Effector CD4-positive, alpha-beta T cell (primary cell): ENCODE results near the gene TWF2.
A peak's percentile ranks its signal among the peaks of the same experiment; 100 is the strongest.
"Not testable (repeated sequence)": the region's sequence is repeated elsewhere in the genome, so short reads cannot be mapped to it uniquely, and the experiment has no call there.

Experiments
- DNase-seq: peaks from one replicate; pipeline ENCODE4 v3.0.0-alpha.2; 2020
- total RNA-seq: gene quantifications from one replicate; lab custom pipeline; 2026; lab: John Stamatoyannopoulos, UW

TWF2 gene
- 27.8 reads per million, percentile 54 among the genes with 10 or more reads in this experiment for total RNA-seq

- DNase-seq: peak; percentile 82
Observed at GRCh38 chr3:52238761-52239701, at the start of gene TWF2. TWF2 (minus strand) TSS chr3:52239158; CDS start chr3:52239016, 142 bp downstream.

GRCh38 chr3:52288674-52289073 lies 49.7 kb upstream of the TWF2 start:
- DNase-seq: no peak

- no peak for DNase-seq
Observed at GRCh38 chr3:52286777-52287110, 47.8 kb upstream of the TWF2 start.

- DNase-seq: not testable (repeated sequence)
Observed at GRCh38 chr3:52284051-52284450, 45.1 kb upstream of the TWF2 start.

GRCh38 chr3:52283306-52283705 lies 44.3 kb upstream of the TWF2 start:
- DNase-seq: no peak

GRCh38 chr3:52281981-52282801 lies 43.2 kb upstream of the TWF2 start:
- DNase-seq: peak; percentile 27

- no peak for DNase-seq
Observed at GRCh38 chr3:52280050-52280461, 41.1 kb upstream of the TWF2 start.

GRCh38 chr3:52279596-52279995 lies 40.6 kb upstream of the TWF2 start:
- no peak for DNase-seq

- peak; percentile 97 for DNase-seq
Observed at GRCh38 chr3:52278510-52279069, 39.6 kb upstream of the TWF2 start, which contains the start of gene WDR82. WDR82 (minus strand) TSS chr3:52278649; CDS start chr3:52278361, 288 bp downstream.

GRCh38 chr3:52277972-52278509 lies 39.1 kb upstream of the TWF2 start:
- DNase-seq: peak; percentile 53

- peak; percentile 48 for DNase-seq
Observed at GRCh38 chr3:52277071-52277964, 38.4 kb upstream of the TWF2 start.

- not testable (repeated sequence) for DNase-seq
Observed at GRCh38 chr3:52274781-52275180, 35.8 kb upstream of the TWF2 start.

GRCh38 chr3:52272831-52273230 lies 33.9 kb upstream of the TWF2 start:
- DNase-seq: no peak

- not testable (repeated sequence) for DNase-seq
Observed at GRCh38 chr3:52272172-52272571, 33.2 kb upstream of the TWF2 start.

- DNase-seq: no peak
Observed at GRCh38 chr3:52270252-52270754, 31.3 kb upstream of the TWF2 start.

GRCh38 chr3:52269776-52270175 lies 30.8 kb upstream of the TWF2 start:
- DNase-seq: no peak

- DNase-seq: no peak
Observed at GRCh38 chr3:52268036-52268435, 29.1 kb upstream of the TWF2 start.

GRCh38 chr3:52265387-52265786 lies 26.4 kb upstream of the TWF2 start:
- DNase-seq: no peak

GRCh38 chr3:52262447-52262846 lies 23.5 kb upstream of the TWF2 start:
- no peak for DNase-seq

GRCh38 chr3:52259448-52259847 lies 20.5 kb upstream of the TWF2 start:
- DNase-seq: no peak

GRCh38 chr3:52259035-52259434 lies 20.1 kb upstream of the TWF2 start:
- DNase-seq: no peak

GRCh38 chr3:52257911-52258310 lies 19.0 kb upstream of the TWF2 start:
- DNase-seq: no peak
